Measurements from ENCODE around the gene EIF4G1. TPM values are rescaled to one million over a fixed set of nuclear protein-coding genes. Genes with fewer than 3 reads are reported as not detected.
A peak's percentile ranks its signal among the peaks of the same experiment; 100 is the strongest.

The EIF4G1 gene
- total and polyA plus RNA-seq, 10 of the 15 experiments (the other 5 are each of a cell fraction or from before 2014, with no cell fraction given) = 5.7 to 462 (median 237) TPM

- TF ChIP-seq, protein P1, sequence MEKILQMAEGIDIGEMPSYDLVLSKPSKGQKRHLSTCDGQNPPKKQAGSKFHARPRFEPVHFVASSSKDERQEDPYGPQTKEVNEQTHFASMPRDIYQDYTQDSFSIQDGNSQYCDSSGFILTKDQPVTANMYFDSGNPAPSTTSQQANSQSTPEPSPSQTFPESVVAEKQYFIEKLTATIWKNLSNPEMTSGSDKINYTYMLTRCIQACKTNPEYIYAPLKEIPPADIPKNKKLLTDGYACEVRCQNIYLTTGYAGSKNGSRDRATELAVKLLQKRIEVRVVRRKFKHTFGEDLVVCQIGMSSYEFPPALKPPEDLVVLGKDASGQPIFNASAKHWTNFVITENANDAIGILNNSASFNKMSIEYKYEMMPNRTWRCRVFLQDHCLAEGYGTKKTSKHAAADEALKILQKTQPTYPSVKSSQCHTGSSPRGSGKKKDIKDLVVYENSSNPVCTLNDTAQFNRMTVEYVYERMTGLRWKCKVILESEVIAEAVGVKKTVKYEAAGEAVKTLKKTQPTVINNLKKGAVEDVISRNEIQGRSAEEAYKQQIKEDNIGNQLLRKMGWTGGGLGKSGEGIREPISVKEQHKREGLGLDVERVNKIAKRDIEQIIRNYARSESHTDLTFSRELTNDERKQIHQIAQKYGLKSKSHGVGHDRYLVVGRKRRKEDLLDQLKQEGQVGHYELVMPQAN (conservative IDR thresholded peaks at IDR 0.05) = peak; percentile 42
- TF ChIP-seq, protein P2, sequence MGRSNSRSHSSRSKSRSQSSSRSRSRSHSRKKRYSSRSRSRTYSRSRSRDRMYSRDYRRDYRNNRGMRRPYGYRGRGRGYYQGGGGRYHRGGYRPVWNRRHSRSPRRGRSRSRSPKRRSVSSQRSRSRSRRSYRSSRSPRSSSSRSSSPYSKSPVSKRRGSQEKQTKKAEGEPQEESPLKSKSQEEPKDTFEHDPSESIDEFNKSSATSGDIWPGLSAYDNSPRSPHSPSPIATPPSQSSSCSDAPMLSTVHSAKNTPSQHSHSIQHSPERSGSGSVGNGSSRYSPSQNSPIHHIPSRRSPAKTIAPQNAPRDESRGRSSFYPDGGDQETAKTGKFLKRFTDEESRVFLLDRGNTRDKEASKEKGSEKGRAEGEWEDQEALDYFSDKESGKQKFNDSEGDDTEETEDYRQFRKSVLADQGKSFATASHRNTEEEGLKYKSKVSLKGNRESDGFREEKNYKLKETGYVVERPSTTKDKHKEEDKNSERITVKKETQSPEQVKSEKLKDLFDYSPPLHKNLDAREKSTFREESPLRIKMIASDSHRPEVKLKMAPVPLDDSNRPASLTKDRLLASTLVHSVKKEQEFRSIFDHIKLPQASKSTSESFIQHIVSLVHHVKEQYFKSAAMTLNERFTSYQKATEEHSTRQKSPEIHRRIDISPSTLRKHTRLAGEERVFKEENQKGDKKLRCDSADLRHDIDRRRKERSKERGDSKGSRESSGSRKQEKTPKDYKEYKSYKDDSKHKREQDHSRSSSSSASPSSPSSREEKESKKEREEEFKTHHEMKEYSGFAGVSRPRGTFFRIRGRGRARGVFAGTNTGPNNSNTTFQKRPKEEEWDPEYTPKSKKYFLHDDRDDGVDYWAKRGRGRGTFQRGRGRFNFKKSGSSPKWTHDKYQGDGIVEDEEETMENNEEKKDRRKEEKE (IDR thresholded peaks at IDR 0.05) = no peak
- TF ChIP-seq LARP7 (IDR thresholded peaks at IDR 0.05) (peak; percentile 52; the same call in 1 of the 2 replicates), HCFC1 (IDR thresholded peaks at IDR 0.05; ENCODE audit: low read length) (no peak), ZNF217 (IDR thresholded peaks at IDR 0.05) (no peak), BHLHE40 (IDR thresholded peaks at IDR 0.05; ENCODE audit: borderline replicate concordance in 1 of 2, low read depth in 2 of 2, low read length in 1 of 2) (peak; percentile 80 to 95), POLR2A (IDR thresholded peaks at IDR 0.05; ENCODE audit: low read depth, low read length) (peak; percentile 30; the same call in 1 of the 2 replicates), IKZF1 (conservative IDR thresholded peaks at IDR 0.05) (peak; percentile 46), USF1 (IDR thresholded peaks at IDR 0.05; ENCODE audit: borderline replicate concordance, extremely low read length, insufficient read depth, low read depth, low read length) (no peak), E4F1 (IDR thresholded peaks at IDR 0.05; ENCODE audit: borderline replicate concordance, partially characterized antibody) (no peak), NR2C1 (IDR thresholded peaks at IDR 0.05) (no peak), GATAD2B (conservative IDR thresholded peaks at IDR 0.05; ENCODE audit: low read depth) (peak; percentile 60; the same call in 1 of the 2 replicates), E2F8 (IDR thresholded peaks at IDR 0.05; ENCODE audit: low read depth, partially characterized antibody) (no peak), NBN (IDR thresholded peaks at IDR 0.05) (no peak)
Observed at GRCh38 chr3:184361532-184361931, 47.1 kb downstream of the EIF4G1 start, which contains the start of the genes CLCN2 and POLR2H (continued).
